Ureter (tissue), 1 donor: ENCODE results near the gene DNAH6. TPM values are rescaled to one million over a fixed set of nuclear protein-coding genes. Genes with fewer than 3 reads are reported as not detected.

Experiments used
- DNase-seq: peaks from one replicate; pipeline ENCODE4 v3.0.0-alpha.2; 2020; ENCODE audit warnings: low spot score
- total RNA-seq: library from RNA; stranded (reverse); gene quantifications from one replicate; pipeline ENCODE4 v1.2.4, GENCODE V29; 2023
- donor health status: DM: yes; HTN: yes; CAD: no.

The DNAH6 gene
- total RNA-seq, 1 donor from 2014 or later: 2.2 TPM

GRCh38 chr2:84687498-84688149 is 171.3 kb downstream of the DNAH6 start:
- no peak for DNase-seq

- no peak for DNase-seq
These were observed 173.9 kb downstream of the DNAH6 start for GRCh38 chr2:84690225-84690624.

GRCh38 chr2:84694088-84694622 is 177.9 kb downstream of the DNAH6 start:
- DNase-seq: no peak

GRCh38 chr2:84697895-84698294 is 181.6 kb downstream of the DNAH6 start:
- DNase-seq: no peak

GRCh38 chr2:84700006-84700405 is 183.7 kb downstream of the DNAH6 start:
- no peak for DNase-seq

GRCh38 chr2:84701880-84702279 is 185.6 kb downstream of the DNAH6 start:
- DNase-seq: no peak

- no peak for DNase-seq
These were observed 186.6 kb downstream of the DNAH6 start for GRCh38 chr2:84702941-84703340.

GRCh38 chr2:84703831-84704230 is 187.5 kb downstream of the DNAH6 start:
- no peak for DNase-seq

- no peak for DNase-seq
These were observed 188.4 kb downstream of the DNAH6 start for GRCh38 chr2:84704505-84705244.

- no peak for DNase-seq
These were observed 189.6 kb downstream of the DNAH6 start for GRCh38 chr2:84705858-84706257.

- no peak for DNase-seq
These were observed 192.1 kb downstream of the DNAH6 start for GRCh38 chr2:84708442-84708841.

GRCh38 chr2:84711651-84712050 is 195.4 kb downstream of the DNAH6 start:
- DNase-seq: no peak

GRCh38 chr2:84713441-84713840 is 197.1 kb downstream of the DNAH6 start:
- DNase-seq: no peak

GRCh38 chr2:84716564-84716963 is 200.3 kb downstream of the DNAH6 start:
- DNase-seq: no peak

GRCh38 chr2:84717302-84717701 is 201.0 kb downstream of the DNAH6 start:
- DNase-seq: no peak

GRCh38 chr2:84719434-84719833 is 203.1 kb downstream of the DNAH6 start:
- DNase-seq: no peak

GRCh38 chr2:84723831-84724230 is 207.5 kb downstream of the DNAH6 start:
- DNase-seq: no peak

GRCh38 chr2:84725717-84726116 is 209.4 kb downstream of the DNAH6 start:
- DNase-seq: no peak

GRCh38 chr2:84727315-84727714 is 211.0 kb downstream of the DNAH6 start:
- no peak for DNase-seq

- DNase-seq: no peak
These were observed 212.9 kb downstream of the DNAH6 start for GRCh38 chr2:84729224-84729623.

- no peak for DNase-seq
These were observed 214.9 kb downstream of the DNAH6 start for GRCh38 chr2:84731185-84731584.

- no peak for DNase-seq
These were observed 216.8 kb downstream of the DNAH6 start for GRCh38 chr2:84732897-84733778.
